A673 (cell line): ENCODE results near the gene ORC2. TPM values are rescaled to one million over a fixed set of nuclear protein-coding genes. Genes with fewer than 3 reads are reported as not detected.

Experiments used
- BruUV-seq: library from RNA; stranded (reverse); fragments of 400-500 nt; replicated peaks from 2 replicates; lab custom pipeline; 2021; lab: Mats Ljungman, UMichigan
- CTCF ChIA-PET: fragments of 300-600 bp; sonication (Branson Sonifier 250); formaldehyde crosslinking; loops from one replicate; lab custom pipeline; 2022; ENCODE audit warnings: antibody characterized with exemption; lab: Charles Lee
- POLR2A ChIA-PET: fragments of 300-600 bp; sonication (Branson Sonifier 250); formaldehyde crosslinking; loops from one replicate; lab custom pipeline; 2022; ENCODE audit warnings: antibody characterized with exemption; ENCODE audit not compliant: low non-redundant PET; lab: Charles Lee
- DNase-seq: peaks from one replicate; pipeline ENCODE4 v3.0.0-alpha.2; 2015; ENCODE audit warnings: low spot score
- H3K27ac ChIP-seq: fragments of 200-600 bp; sonication (generic); 2 replicates; pipeline ENCODE4 v1.5.1; 2016; ENCODE audit warnings: mixed run types, low read depth, mild to moderate bottlenecking, mixed read lengths, antibody characterized with exemption, low read length; ENCODE audit not compliant: poor library complexity, severe bottlenecking
- H3K27me3 ChIP-seq: fragments of 200-600 bp; sonication (generic); replicated peaks from 2 replicates; pipeline ENCODE4 v1.6.1; 2017; ENCODE audit warnings: mixed run types, low read depth, mild to moderate bottlenecking, mixed read lengths, antibody characterized with exemption, low read length; ENCODE audit not compliant: insufficient read depth, poor library complexity
- H3K36me3 ChIP-seq: fragments of 200-600 bp; sonication (generic); 2 replicates; pipeline ENCODE4 v1.6.1; 2016; ENCODE audit warnings: mixed run types, mild to moderate bottlenecking, mixed read lengths, antibody characterized with exemption, low read length; ENCODE audit not compliant: insufficient read depth, poor library complexity, severe bottlenecking
- H3K4me1 ChIP-seq: fragments of 200-600 bp; sonication (generic); 2 replicates; pipeline ENCODE4 v1.6.1; 2017; ENCODE audit warnings: mixed run types, mild to moderate bottlenecking, mixed read lengths, antibody characterized with exemption, low read length; ENCODE audit not compliant: insufficient read depth, poor library complexity, severe bottlenecking
- H3K4me3 ChIP-seq: fragments of 200-600 bp; sonication (generic); 2 replicates; pipeline ENCODE4 v1.5.1; 2016; ENCODE audit warnings: low read depth, mixed run types, mild to moderate bottlenecking, mixed read lengths, low read length; ENCODE audit not compliant: poor library complexity, severe bottlenecking
- H3K9me3 ChIP-seq: fragments of 200-600 bp; sonication (generic); 2 replicates; pipeline ENCODE4 v1.6.1; 2016; ENCODE audit warnings: mixed run types, low read depth, mild to moderate bottlenecking, mixed read lengths, antibody characterized with exemption, low read length; ENCODE audit not compliant: poor library complexity, severe bottlenecking
- EZH2 ChIP-seq: fragments of 200-600 bp; sonication (generic); IDR thresholded peaks from 2 replicates; pipeline ENCODE4 v1.6.1; 2017; ENCODE audit warnings: borderline replicate concordance, low read depth, mild to moderate bottlenecking, mixed read lengths, antibody characterized with exemption, low read length; ENCODE audit not compliant: poor library complexity, severe bottlenecking
- intact Hi-C: fragments of 100-400 bp; cut with micrococcal nuclease; formaldehyde crosslinking; loops from one replicate; pipeline ENCODE4 v1.10.0; 2022; ENCODE audit not compliant: unreplicated experiment
- total RNA-seq: library from RNA; stranded (reverse); gene quantifications from 2 replicates; pipeline ENCODE4 v1.2.3, GENCODE V29; 2021
- TF ChIP-seq, protein P1 (sequence below): fragments of 300-800, 200-600 bp; sonication (generic); conservative IDR thresholded peaks from 2 replicates; pipeline ENCODE4 v1.5.1; 2017; ENCODE audit warnings: low read depth, mild to moderate bottlenecking, antibody characterized with exemption, low read length, moderate library complexity, mixed read lengths

Gene ORC2
- total RNA-seq, 1 experiment from 2014 or later: 48.6 TPM

DNA sequence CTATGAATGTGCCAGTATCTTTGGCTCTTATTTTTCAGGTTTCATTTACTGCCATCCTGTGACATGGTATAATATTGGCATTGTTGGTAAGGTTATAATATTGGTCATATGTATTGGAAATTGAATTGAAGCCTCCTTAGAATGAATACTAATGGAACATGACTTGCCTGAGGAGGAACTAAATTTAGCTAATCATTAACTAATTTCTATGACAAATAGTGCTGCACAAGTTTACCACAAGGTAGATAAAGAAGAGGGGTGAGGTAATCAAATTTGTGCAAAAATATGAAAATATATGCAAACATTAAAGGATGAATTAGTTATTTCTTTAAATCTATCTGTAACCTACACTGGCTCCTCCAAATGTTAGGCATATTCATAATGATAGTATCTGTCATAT, 43.2 kb upstream of the ORC2 start:
- intact Hi-C loops: no loop called here
- H3K27ac ChIP-seq: no peak overlapping the region
- no peak overlapping the region for H3K4me3 ChIP-seq
- no peak for DNase-seq
- H3K36me3 ChIP-seq: no peaks in the 10 kb centered on the region
- ChIA-PET POLR2A (no interaction called here), CTCF (no interaction called here)
- no peaks in the 10 kb centered on the region for H3K27me3 ChIP-seq
- no peaks in the 10 kb centered on the region for H3K9me3 ChIP-seq
- H3K4me1 ChIP-seq: no peaks in the 10 kb centered on the region
- no TSS peak for BruUV-seq
- TF ChIP-seq EZH2: no peak
- TF ChIP-seq, protein P1, sequence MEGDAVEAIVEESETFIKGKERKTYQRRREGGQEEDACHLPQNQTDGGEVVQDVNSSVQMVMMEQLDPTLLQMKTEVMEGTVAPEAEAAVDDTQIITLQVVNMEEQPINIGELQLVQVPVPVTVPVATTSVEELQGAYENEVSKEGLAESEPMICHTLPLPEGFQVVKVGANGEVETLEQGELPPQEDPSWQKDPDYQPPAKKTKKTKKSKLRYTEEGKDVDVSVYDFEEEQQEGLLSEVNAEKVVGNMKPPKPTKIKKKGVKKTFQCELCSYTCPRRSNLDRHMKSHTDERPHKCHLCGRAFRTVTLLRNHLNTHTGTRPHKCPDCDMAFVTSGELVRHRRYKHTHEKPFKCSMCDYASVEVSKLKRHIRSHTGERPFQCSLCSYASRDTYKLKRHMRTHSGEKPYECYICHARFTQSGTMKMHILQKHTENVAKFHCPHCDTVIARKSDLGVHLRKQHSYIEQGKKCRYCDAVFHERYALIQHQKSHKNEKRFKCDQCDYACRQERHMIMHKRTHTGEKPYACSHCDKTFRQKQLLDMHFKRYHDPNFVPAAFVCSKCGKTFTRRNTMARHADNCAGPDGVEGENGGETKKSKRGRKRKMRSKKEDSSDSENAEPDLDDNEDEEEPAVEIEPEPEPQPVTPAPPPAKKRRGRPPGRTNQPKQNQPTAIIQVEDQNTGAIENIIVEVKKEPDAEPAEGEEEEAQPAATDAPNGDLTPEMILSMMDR: no peak

DNA sequence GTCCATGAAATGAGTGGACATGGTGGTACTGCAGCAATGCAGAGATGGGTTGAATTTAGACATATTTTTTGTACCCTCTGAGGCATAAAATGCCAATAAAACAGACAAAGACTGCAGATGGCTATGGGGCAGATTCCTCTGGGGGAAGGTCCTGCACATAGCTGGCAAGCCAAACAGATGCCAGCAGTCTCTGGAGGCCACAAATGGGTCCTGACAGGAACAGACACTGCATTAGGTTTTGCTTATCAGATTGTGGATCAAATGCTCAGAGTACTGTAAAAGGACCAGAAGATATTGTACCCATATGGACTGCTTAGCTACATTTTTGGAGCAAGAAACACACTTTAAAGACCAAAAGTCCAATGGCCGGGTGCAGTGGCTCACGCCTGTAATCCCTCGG, 40.9 kb upstream of the ORC2 start:
- Histone ChIP-seq H3K4me3 (no peak overlapping the region), H3K36me3 (no peaks in the 10 kb centered on the region), H3K9me3 (no peaks in the 10 kb centered on the region), H3K4me1 (no peaks in the 10 kb centered on the region), H3K27ac (no peak overlapping the region), H3K27me3 (no peaks in the 10 kb centered on the region)
- TF ChIP-seq, protein P1: no peak
- no peak for TF ChIP-seq EZH2
- no TSS peak for BruUV-seq
- ChIA-PET CTCF (no interaction called here), POLR2A (no interaction called here)
- intact Hi-C loops: no loop called here
- no peak for DNase-seq

DNA sequence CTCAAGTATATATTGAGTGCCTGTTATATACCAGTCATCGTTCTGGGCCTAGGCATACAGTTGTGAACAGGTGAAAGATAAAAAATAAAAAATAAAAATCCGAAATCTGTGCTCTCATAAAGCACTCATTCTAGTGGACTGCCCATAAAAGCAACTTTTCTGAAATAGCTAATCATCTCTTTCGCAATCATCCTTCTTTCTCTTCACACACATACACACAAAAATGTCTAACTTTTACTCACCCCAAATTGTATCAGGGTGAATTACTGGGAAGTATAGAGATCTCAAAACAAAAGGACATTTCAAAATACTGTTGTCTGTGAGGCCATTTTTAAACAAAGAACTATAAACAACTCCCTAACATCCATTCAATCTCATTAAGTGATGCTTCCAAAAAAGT, 29.6 kb upstream of the ORC2 start:
- DNase-seq: no peak
- TF ChIP-seq EZH2: no peak
- TF ChIP-seq, protein P1: no peak
- no TSS peak for BruUV-seq
- H3K27me3 ChIP-seq: no peaks in the 10 kb centered on the region
- H3K27ac ChIP-seq: no peak overlapping the region
- CTCF ChIA-PET: no interaction called here
- intact Hi-C loops: no loop called here
- H3K9me3 ChIP-seq: no peaks in the 10 kb centered on the region
- H3K36me3 ChIP-seq: no peaks in the 10 kb centered on the region
- POLR2A ChIA-PET: no interaction called here
- H3K4me3 ChIP-seq: no peak overlapping the region
- H3K4me1 ChIP-seq: no peaks in the 10 kb centered on the region
